Activated CD4-positive, alpha-beta T cell treated with anti-CD3 and anti-CD28 coated beads, Interleukin-2, Interleukin-6, amounts not matched to agents 100 ng/mL and 50 ng/mL, durations not matched to agents 16 hours and 8 hours (primary cell): Measurements from ENCODE around the gene PLEKHJ1.
"Not testable (repeated sequence)": the region's sequence is repeated elsewhere in the genome, so short reads cannot be mapped to it uniquely, and the experiment has no call there.

Experiments used
- DNase-seq: peaks from one replicate; pipeline ENCODE4 v3.0.0-alpha.2; 2020

The PLEKHJ1 gene

DNA sequence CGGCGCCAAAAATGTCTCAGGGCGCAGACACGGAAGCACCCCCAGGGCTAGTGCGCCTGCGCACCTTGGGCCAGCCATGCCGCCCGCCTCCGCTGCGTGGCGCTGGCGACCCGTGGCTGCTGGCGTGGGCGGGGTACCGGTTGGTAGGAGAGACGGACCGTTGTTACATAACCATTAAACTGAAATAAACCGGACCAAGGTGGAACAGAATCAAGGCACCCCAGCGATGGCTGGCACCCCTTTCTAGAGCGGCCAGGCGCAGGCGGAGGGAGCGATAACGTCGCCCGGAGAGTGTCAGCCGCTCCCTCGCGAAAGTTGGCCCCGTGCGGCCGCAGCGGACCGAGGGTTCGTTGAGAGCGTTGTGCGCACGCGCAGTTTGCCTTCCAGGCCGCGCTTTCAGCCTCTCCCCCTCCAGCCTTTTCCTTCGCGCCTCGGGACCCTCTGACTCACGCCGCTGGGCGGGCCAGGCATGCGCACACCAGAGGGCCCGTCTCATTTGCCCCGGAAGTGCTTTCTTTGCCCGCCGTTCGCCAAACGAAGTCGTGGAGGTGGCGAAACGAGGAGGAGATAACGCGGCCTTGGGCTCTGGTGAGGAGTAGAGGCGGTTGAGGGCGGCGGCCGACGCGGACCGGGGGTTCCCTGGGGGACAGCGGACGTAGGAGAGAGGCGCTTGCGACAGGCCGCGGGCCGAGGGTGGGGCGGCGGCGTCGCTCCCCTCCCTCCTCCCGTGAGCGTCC lies at the start of gene PLEKHJ1, which contains the start of gene SF3A2:
Gene PLEKHJ1 (minus strand): TSS at position 16 of the 737 bp plus-strand sequence. CDS start 81 bp downstream, outside the sequence.
Gene SF3A2 (plus strand): TSS at position 511 of the 737 bp plus-strand sequence. CDS start 6,595 bp downstream, outside the sequence.
- peak; percentile 98 for DNase-seq

- no peak for DNase-seq
Observed at GRCh38 chr19:2283835-2284507, 47.8 kb upstream of the PLEKHJ1 start.

GRCh38 chr19:2282862-2283237 lies 46.7 kb upstream of the PLEKHJ1 start:
- DNase-seq, result no peak

GRCh38 chr19:2282062-2282861 lies 46.1 kb upstream of the PLEKHJ1 start, which contains the start of gene PEAK3:
Gene PEAK3, minus strand, starts transcription at chr19:2282175. Its CDS starts 1,244 bp downstream, at chr19:2280931.
- peak; percentile 28 for DNase-seq

DNA sequence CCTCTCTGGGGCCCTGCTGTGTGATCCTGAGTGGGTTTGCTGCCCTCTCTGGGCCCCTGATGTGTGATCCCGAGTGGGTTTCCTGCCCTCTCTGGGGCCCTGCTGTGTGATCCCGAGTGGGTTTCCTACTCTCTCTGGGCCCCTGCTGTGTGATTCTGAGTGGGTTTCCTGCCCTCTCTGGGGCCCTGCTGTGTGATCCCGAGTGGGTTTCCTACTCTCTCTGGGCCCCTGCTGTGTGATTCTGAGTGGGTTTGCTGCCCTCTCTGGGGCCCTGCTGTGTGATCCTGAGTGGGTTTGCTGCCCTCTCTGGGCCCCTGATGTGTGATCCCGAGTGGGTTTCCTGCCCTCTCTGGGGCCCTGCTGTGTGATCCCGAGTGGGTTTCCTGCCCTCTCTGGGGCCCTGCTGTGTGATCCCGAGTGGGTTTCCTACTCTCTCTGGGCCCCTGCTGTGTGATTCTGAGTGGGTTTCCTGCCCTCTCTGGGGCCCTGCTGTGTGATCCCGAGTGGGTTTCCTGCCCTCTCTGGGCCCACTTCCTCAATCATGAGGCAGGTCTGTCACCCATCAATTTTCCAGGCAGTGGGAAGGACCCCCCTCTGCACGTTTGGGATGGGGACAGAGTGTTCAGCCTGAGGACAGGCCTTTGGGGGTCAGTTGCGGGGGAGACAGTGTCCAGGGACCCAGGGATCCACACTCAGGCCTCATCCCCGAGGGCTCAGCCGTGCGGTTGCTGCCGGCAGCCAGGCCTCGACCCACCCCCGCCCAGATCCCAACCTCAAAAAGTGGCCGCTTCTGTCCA lies 45.3 kb upstream of the PLEKHJ1 start:
- DNase-seq, result not testable (repeated sequence)

DNA sequence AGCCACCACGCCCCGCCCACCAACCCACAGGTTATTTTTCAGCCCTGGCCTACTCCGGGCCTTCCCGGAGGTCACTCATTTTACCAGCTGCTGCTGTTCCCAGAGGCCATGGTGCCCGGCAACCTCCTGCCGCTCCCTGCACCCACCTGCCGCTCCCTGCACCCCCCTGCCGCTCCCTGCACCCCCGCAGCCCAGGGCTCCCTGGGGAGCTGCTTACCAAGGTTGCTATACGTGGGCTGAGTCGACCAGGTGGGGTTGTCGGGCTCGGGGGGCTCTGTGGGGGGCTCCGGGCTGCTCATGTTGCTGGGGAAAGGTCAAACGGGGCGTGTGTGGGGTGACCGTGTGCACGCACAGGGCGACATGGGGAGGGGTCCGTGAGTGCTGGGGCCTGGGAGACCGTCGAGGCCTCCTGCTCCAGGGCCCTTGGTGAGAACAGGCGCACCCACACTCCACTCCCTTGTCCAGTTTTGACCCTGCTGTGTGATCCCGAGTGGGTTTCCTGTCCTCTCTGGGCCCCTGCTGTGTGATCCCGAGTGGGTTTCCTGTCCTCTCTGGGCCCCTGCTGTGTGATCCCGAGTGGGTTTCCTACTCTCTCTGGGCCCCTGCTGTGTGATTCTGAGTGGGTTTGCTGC lies 44.6 kb upstream of the PLEKHJ1 start:
- DNase-seq, result no peak

- DNase-seq, result no peak
Observed at GRCh38 chr19:2278459-2279158, 42.5 kb upstream of the PLEKHJ1 start.

- DNase-seq, result no peak
Observed at GRCh38 chr19:2277138-2277537, 41.0 kb upstream of the PLEKHJ1 start.

DNA sequence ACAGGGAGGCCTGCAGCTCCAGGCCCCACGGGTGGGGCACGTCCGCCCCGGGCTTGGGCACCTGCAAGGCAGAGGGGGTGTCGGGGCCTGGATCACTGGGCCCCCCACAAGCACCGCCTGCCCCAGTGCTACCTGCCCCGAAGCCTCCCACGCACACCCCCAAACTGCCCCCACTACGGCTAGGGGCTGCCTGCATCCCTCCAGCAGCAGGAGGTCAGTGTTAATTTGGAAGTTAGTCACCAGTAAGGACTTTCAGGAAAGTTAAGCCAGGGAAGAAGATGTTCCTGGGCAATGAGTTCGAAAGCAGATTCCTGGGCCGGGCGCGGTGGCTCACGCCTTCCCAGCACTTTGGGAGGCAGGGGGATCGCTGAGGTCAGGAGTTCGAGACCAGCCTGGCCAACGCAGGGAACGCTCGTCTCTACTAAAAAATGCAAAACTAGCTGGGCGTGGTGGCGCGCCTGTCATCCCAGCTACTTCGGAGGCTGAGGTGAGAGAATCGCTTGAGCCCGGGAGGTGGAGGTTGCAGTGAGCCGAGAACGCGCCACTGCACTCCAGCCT lies 40.4 kb upstream of the PLEKHJ1 start:
- DNase-seq, result no peak

GRCh38 chr19:2275588-2276428 lies 39.7 kb upstream of the PLEKHJ1 start:
- DNase-seq, result no peak

GRCh38 chr19:2274931-2275535 lies 38.9 kb upstream of the PLEKHJ1 start:
- DNase-seq, result peak; percentile 44

- DNase-seq, result no peak
Observed at GRCh38 chr19:2274185-2274711, 38.1 kb upstream of the PLEKHJ1 start.

DNA sequence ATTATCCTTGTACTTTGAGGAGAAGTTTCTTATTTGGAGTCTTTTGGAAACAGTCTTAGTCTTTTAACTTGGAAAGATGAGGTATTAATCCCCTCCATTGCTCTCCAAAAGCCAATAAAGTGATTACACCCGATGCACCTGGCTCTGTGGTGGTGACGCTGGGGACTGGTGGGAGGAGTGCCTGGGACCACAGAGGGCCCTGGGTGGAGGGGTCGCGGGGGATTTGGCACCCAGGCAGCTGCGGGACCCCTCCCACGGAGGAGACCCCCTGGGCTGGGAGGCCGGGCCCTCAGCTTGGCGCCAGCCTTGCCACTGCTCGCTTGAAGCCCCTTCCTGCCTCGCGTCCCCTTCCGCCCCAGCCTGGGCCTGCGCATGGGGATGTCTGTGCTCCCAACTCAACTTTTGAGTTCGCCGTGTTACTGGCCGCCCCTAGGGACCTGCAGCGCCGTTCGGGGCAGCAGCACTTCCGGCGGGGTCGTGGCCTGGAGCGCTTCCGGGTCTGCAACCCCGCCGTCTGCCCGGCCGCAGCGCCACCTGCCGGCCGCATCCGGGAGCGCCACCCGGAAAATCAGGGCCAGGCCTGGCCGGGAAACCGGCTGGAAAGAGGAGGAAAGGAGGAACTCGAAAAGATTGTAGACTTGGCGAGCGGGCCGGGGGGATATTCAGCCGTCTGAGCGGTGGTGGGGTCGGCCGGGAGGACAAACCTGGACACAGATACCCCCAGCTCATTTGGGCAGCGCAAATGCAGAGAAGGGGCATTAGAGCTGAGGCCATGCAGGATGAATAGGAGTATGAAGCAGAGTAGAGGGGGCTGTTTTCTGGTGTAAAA lies 37.4 kb upstream of the PLEKHJ1 start:
- peak; percentile 88 for DNase-seq

DNA sequence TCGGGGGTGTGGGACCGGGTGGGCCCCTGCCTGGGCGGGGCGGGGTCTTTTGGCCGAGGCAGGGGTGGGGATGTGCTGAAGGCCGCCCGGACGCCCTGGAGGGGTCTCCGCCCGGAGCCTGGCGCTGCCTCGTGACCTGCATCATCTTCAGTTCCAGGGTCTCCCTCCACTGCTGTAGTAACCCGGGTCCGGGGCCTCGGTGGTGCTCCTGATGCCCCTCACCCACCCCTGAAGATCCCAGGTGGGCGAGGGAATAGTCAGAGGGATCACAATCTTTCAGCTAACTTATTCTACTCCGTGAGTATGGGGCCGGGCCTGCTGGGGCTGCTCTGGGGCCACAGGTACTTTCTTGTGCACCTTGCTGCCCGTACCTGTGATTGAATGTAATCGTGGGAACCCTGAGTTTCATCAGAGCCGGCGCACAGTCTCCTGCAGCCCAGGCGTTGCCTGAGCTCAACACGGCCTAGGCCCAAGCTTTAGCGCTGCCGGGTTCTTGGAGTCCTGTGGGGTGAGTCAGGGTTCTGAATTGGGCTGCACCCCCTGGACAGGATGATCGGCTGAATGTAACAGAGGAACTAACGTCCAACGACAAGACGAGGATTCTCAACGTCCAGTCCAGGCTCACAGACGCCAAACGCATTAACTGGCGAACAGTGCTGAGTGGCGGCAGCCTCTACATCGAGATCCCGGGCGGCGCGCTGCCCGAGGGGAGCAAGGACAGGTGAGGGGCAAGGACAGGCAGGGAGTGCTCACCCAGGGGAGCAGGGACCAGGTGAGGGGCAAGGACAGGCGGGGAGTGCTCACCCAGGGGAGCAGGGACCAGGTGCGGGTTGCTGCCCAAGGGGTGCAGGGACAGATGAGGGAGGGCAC lies 35.3 kb upstream of the PLEKHJ1 start:
- DNase-seq, result no peak

DNA sequence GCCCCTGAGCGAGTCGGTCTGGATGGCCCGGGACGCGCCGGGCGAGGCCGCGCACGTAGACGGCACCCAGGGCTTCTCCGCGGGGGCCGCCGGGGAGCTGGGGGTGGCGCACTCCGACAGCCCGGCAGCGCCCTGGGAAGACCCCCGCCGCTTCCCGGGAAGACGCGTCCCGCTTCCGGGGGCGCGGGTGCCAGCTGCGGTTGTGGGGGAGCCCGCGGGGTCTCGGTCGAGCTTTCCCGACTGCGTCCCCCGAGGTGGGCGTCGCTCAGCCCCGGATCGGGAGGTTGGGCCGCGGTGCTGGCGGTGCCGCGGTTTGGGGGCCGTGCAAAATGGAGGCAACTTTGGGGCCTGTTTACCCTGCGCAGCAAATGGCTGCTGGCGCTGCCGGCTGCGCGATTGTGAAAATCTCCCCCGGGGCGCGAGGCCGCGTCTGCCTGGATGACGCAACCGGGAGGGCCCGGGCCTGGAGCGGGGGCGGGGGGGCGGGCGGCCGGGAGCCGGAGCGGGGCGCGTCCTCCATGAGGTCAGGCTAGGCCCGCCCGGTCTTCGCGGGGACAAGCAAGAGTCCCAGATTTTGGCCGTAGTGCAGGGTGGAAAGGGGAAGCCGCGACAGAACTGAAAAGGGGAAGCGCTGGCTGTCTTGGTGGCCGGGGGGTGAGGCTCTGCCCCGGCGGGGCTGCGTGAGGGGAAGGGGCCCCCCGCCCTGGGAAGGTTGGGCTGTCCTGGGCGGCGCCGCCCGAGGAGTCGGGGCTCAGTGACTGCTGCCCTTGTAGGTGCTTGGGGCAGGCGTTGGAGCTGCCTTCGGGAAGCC lies 34.5 kb upstream of the PLEKHJ1 start:
- peak; percentile 79 for DNase-seq

DNA sequence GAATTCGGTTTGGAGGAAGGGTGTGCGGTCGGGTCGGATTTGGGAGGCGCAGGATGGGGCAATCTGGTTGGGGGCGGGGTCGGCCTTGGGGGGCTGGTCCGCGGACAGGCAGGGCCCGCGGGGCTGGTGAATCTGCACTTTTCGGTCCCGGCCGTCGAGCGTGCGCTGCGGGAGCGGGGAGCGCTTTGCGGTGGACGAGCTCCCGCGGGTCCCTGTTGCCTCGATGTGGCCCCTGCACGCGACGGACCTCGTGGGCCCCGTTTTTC lies 34.0 kb upstream of the PLEKHJ1 start:
- peak; percentile 51 for DNase-seq
